Natural killer cell (primary cell): Measurements from ENCODE around the gene MACROD2. TPM values are rescaled to one million over a fixed set of nuclear protein-coding genes. Genes with fewer than 3 reads are reported as not detected.

ENCODE experiments used
- ATAC-seq, 3 donors: fragments of 150-1000 bp in 2 of 3; fragments of 200-7000 bp in 1 of 3; cut with Tn5 transposase; 1 replicate in 1 of 3; 2 replicates in 2 of 3; pipeline ENCODE4 v1.10.0; 2021; ENCODE audit warnings: mild to moderate bottlenecking in 2 of 3, moderate library complexity in 2 of 3
- DNase-seq, 2 donors: peaks; one replicate each; pipeline versions ENCODE4 v3.0.0 to v3.0.0-alpha.2; 2013 to 2021; ENCODE audit warnings: mixed read lengths in 1 of 2
- H3K27ac ChIP-seq: one replicate; pipeline ENCODE4 v1.5.1; 2013; ENCODE audit warnings: mild to moderate bottlenecking, low read length
- H3K27me3 ChIP-seq: one replicate; pipeline ENCODE4 v1.6.1; 2013; ENCODE audit warnings: low read length; ENCODE audit not compliant: control insufficient read depth, insufficient read depth
- H3K36me3 ChIP-seq: one replicate; pipeline ENCODE4 v1.6.1; 2013; ENCODE audit warnings: low read length; ENCODE audit not compliant: control insufficient read depth, insufficient read depth
- H3K4me1 ChIP-seq: one replicate; pipeline ENCODE4 v1.6.1; 2013; ENCODE audit warnings: low read length; ENCODE audit not compliant: control insufficient read depth, insufficient read depth
- H3K4me3 ChIP-seq: one replicate; pipeline ENCODE4 v1.5.1; 2013; ENCODE audit warnings: low read length
- H3K9me3 ChIP-seq: one replicate; pipeline ENCODE4 v1.6.1; 2013; ENCODE audit warnings: low read length; ENCODE audit not compliant: control insufficient read depth, insufficient read depth
- H3K27ac Mint-ChIP-seq, 2 donors: one replicate each; pipeline ENCODE4 v1.8.0; 2022; ENCODE audit warnings: mild to moderate bottlenecking in 2 of 2, mixed read lengths in 2 of 2, moderate library complexity in 1 of 2
- H3K27me3 Mint-ChIP-seq, 2 donors: one replicate each; pipeline ENCODE4 v1.8.0; 2022; ENCODE audit warnings: low read depth in 2 of 2, mixed read lengths in 2 of 2
- H3K36me3 Mint-ChIP-seq: one replicate; pipeline ENCODE4 v1.8.0; 2022; ENCODE audit warnings: mixed read lengths
- H3K4me1 Mint-ChIP-seq, 2 donors: one replicate each; pipeline ENCODE4 v1.8.0; 2022; ENCODE audit warnings: mixed read lengths in 2 of 2
- H3K4me3 Mint-ChIP-seq: one replicate; pipeline ENCODE4 v1.8.0; 2022; ENCODE audit warnings: mild to moderate bottlenecking, moderate library complexity, mixed read lengths
- H3K9me3 Mint-ChIP-seq, 2 donors: one replicate each; pipeline ENCODE4 v1.8.0; 2022; ENCODE audit warnings: mixed read lengths in 2 of 2
- CTCF ChIP-seq: fragments of 200-600 bp; IDR thresholded peaks from one replicate; pipeline ENCODE4 v1.8.0; 2022; ENCODE audit warnings: antibody characterized with exemption
- WGBS: methylation state at CpG from one replicate; pipeline ENCODE4 v1.1.7; 2013; ENCODE audit warnings: missing lambda C conversion rate; ENCODE audit not compliant: insufficient coverage; 5-methylcytosine and 5-hydroxymethylcytosine counted together
- intact Hi-C: fragments of 100-400 bp; cut with micrococcal nuclease; formaldehyde crosslinking; loops from one replicate; pipeline ENCODE4 v1.14.2; 2022
- total RNA-seq, 4 donors: library from RNA; stranded (reverse); fragments of 120-200 nt in 1 of 4; gene quantifications; one replicate each; pipeline versions ENCODE4 v1.2.3 to v1.2.4, GENCODE V29; 2013 to 2022

The MACROD2 gene
- total RNA-seq, 3 donors from 2014 or later (not counting 1 experiment from before 2014, with no cell fraction given), result 0.19 to 0.88 TPM; not detected in 1

DNA sequence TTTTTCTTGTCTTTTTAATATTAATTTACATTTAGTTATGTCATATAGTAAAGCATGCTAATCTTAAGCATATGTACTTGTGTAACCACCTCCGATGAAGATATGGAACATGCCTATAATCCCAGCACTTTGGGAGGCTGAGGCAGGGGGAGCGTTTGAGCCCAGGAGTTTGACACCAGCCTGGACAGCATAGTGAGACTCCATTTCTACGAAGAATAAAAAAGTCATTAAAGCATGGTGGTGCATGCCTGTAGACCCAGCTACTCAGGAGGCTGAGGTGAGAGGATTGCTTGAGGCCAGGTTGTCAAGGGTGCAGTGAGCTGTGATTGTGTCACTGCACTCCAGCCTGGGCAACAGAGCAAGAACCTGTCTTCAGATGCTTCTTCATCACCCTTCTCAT, 970.9 kb downstream of the MACROD2 start:
- Mint-ChIP-seq H3K27ac (no peak overlapping the region), H3K36me3 (no peaks in the 10 kb centered on the region), H3K4me3 (no peak overlapping the region), H3K9me3 (peaks cover 7 to 12% of the 10 kb centered on the region in 2 donors), H3K27me3 (no peaks in the 10 kb centered on the region), H3K4me1 (no peaks in the 10 kb centered on the region)
- DNase-seq (no peak), ATAC-seq (no peak)
- no peak overlapping the region for H3K27ac ChIP-seq
- H3K4me1 ChIP-seq, result no peaks in the 10 kb centered on the region
- no peak for TF ChIP-seq CTCF
- H3K36me3 ChIP-seq, result no peaks in the 10 kb centered on the region
- H3K4me3 ChIP-seq, result no peak overlapping the region
- H3K27me3 ChIP-seq, result no peaks in the 10 kb centered on the region
- H3K9me3 ChIP-seq, result no peaks in the 10 kb centered on the region
- WGBS, result 82% methylated on average over 3 of the region's 3 CpGs
- intact Hi-C loops, result no loop called here

DNA sequence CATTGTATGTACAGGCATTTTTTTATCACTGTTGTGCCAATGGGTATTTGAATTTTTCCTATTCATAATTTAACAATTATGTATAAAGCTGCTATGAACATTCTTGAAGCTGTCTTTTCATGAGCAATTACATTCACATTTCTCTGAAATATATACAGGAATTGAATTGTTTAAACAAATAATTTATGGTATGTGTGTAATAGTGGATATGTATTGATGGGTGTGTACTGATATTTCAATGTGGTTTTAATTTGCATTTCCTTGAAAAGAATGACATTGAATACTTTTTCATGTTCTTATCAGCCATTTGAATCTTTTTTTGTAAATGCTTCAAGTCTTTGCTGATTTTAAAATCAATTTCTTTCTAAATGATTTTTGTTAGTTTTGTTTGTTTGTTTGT, 971.5 kb downstream of the MACROD2 start:
- no peaks in the 10 kb centered on the region for H3K4me1 Mint-ChIP-seq
- no peaks in the 10 kb centered on the region for H3K27me3 Mint-ChIP-seq
- H3K27ac Mint-ChIP-seq, result no peak overlapping the region
- no peaks in the 10 kb centered on the region for H3K4me1 ChIP-seq
- H3K9me3 ChIP-seq, result no peaks in the 10 kb centered on the region
- no peak for TF ChIP-seq CTCF
- no peak overlapping the region for H3K27ac ChIP-seq
- no peaks in the 10 kb centered on the region for H3K36me3 ChIP-seq
- no peak overlapping the region for H3K4me3 ChIP-seq
- no peaks in the 10 kb centered on the region for H3K27me3 ChIP-seq
- H3K36me3 Mint-ChIP-seq, result no peaks in the 10 kb centered on the region
- DNase-seq (no peak), ATAC-seq (no peak)
- H3K9me3 Mint-ChIP-seq, result peaks cover 7 to 12% of the 10 kb centered on the region in 2 donors
- intact Hi-C loops, result no loop called here
- no peak overlapping the region for H3K4me3 Mint-ChIP-seq

DNA sequence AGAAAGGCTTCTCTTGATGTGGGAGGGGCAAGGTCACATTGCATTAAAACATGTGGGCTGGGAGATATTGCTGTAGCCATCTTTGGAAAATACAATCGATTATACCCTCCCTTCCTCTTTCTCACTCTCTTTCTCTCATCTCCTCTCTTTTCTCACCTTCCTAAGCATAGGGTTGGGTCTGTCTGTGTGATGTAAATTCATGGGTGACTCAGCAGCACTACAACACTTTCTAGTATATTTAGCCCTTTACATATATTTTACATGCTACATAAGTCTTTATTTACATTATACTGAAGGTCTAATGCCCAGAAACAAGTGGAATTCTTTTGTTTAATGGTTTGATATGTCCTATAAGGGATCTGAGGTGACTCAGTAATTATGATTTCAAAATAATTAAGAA, 976.9 kb downstream of the MACROD2 start:
- no peak overlapping the region for H3K4me3 Mint-ChIP-seq
- no peak for ATAC-seq
- H3K9me3 Mint-ChIP-seq, result peaks cover 9 to 15% of the 10 kb centered on the region in 2 donors
- H3K36me3 Mint-ChIP-seq, result no peaks in the 10 kb centered on the region
- H3K4me3 ChIP-seq, result no peak overlapping the region
- H3K27ac Mint-ChIP-seq, result no peak overlapping the region
- H3K27me3 Mint-ChIP-seq, result no peaks in the 10 kb centered on the region
- DNase-seq, result no peak
- no peak for TF ChIP-seq CTCF
- H3K27me3 ChIP-seq, result no peaks in the 10 kb centered on the region
- H3K27ac ChIP-seq, result no peak overlapping the region
- intact Hi-C loops, result no loop called here
- no peaks in the 10 kb centered on the region for H3K9me3 ChIP-seq
- no peaks in the 10 kb centered on the region for H3K4me1 Mint-ChIP-seq
- WGBS, result no CpG with 5 or more reads among the region's 1 CpG
- H3K36me3 ChIP-seq, result no peaks in the 10 kb centered on the region
- H3K4me1 ChIP-seq, result no peaks in the 10 kb centered on the region

GRCh38 chr20:14972690-14973089, 977.4 kb downstream of the MACROD2 start:
- Mint-ChIP-seq H3K9me3 (peaks cover 12 to 15% of the 10 kb centered on the region in 2 donors), H3K27ac (no peak overlapping the region), H3K36me3 (no peaks in the 10 kb centered on the region), H3K27me3 (no peaks in the 10 kb centered on the region), H3K4me1 (no peaks in the 10 kb centered on the region), H3K4me3 (no peak overlapping the region)
- ATAC-seq, result no peak
- WGBS, result 97% methylated on average over 2 of the region's 2 CpGs
- DNase-seq, result no peak
- Histone ChIP-seq H3K36me3 (no peaks in the 10 kb centered on the region), H3K27ac (no peak overlapping the region), H3K27me3 (no peaks in the 10 kb centered on the region), H3K4me1 (no peaks in the 10 kb centered on the region), H3K4me3 (no peak overlapping the region), H3K9me3 (no peaks in the 10 kb centered on the region)
- TF ChIP-seq CTCF, result no peak
- intact Hi-C loops, result no loop called here
